Endothelial cell of umbilical vein (primary cell): Measurements from ENCODE around the gene CD248. TPM values are rescaled to one million over a fixed set of nuclear protein-coding genes. Genes with fewer than 3 reads are reported as not detected.

Experiments used
- BruUV-seq: library from RNA; stranded (reverse); fragments of 400-500 nt; replicated peaks from 2 replicates; lab custom pipeline; 2021; lab: Mats Ljungman, UMichigan
- CTCF ChIA-PET: fragments of 300-600, 350-600 bp; sonication (Branson Sonifier 250); formaldehyde crosslinking; loops from one replicate; lab custom pipeline; 2021; ENCODE audit warnings: antibody characterized with exemption, inconsistent platforms; lab: Charles Lee
- POLR2A ChIA-PET: fragments of 300-600, 350-600 bp; sonication (Branson Sonifier 250); formaldehyde crosslinking; loops from one replicate; lab custom pipeline; 2021; ENCODE audit warnings: antibody characterized with exemption, inconsistent platforms; lab: Charles Lee
- DNase-seq: peaks from one replicate; pipeline ENCODE4 v3.0.0-alpha.2; 2011; ENCODE audit warnings: low read depth, low spot score
- FAIRE-seq: peaks from 2 replicates; lab custom pipeline; 2011; peaks lifted over from hg19 to GRCh38; lab: Jason Lieb, UNC
- H2AFZ ChIP-seq: 2 replicates; pipeline ENCODE4 v1.6.0; 2012; ENCODE audit warnings: low read depth, low read length, control low read depth, inconsistent platforms
- H3K27ac ChIP-seq: 2 replicates; pipeline ENCODE4 v1.5.1; 2011; ENCODE audit warnings: low read depth, mild to moderate bottlenecking, control low read depth, low read length, moderate library complexity; ENCODE audit not compliant: insufficient read depth
- H3K27me3 ChIP-seq, 2 experiments: 2 replicates each; pipeline versions ENCODE4 v1.6.0 to v1.6.1; 2011; ENCODE audit warnings: low read length in 2 of 2, mixed read lengths in 1 of 2; ENCODE audit not compliant: control insufficient read depth in 2 of 2, insufficient read depth in 2 of 2
- H3K36me3 ChIP-seq, 2 experiments: 2 replicates in 1 of 2; 3 replicates in 1 of 2; pipeline ENCODE4 v1.5.1; 2011; ENCODE audit warnings: low read length in 2 of 2, mild to moderate bottlenecking in 1 of 2, moderate library complexity in 1 of 2; ENCODE audit not compliant: control insufficient read depth in 2 of 2, insufficient read depth in 2 of 2; ENCODE audit errors: extremely low read depth in 1 of 2
- H3K4me1 ChIP-seq: 3 replicates; pipeline ENCODE4 v1.5.1; 2011; ENCODE audit warnings: mild to moderate bottlenecking, low read length; ENCODE audit not compliant: control insufficient read depth, insufficient read depth; ENCODE audit errors: extremely low read depth
- H3K4me2 ChIP-seq: 2 replicates; pipeline ENCODE4 v1.6.1; 2011; ENCODE audit warnings: low read length, control low read depth, mixed read lengths; ENCODE audit not compliant: insufficient read depth
- H3K4me3 ChIP-seq, 3 experiments: fragments of 200-600 bp in 1 of 3; sonication (generic), shearing (Covaris generic) in 1 of 3; replicated peaks in 1 of 3; 2 replicates each; pipeline ENCODE4 v1.5.1; 2011 to 2016; ENCODE audit warnings: control low read depth in 3 of 3, low read length in 3 of 3, mild to moderate bottlenecking in 2 of 3, inconsistent platforms in 1 of 3, low read depth in 1 of 3, moderate library complexity in 1 of 3; ENCODE audit not compliant: insufficient read depth in 1 of 3
- H3K79me2 ChIP-seq: 2 replicates; pipeline ENCODE4 v1.6.0; 2012; ENCODE audit warnings: low read length, inconsistent platforms; ENCODE audit not compliant: control insufficient read depth, insufficient read depth
- H3K9ac ChIP-seq: replicated peaks from 2 replicates; pipeline ENCODE3; 2011; ENCODE audit warnings: low read length, control low read depth; ENCODE audit not compliant: insufficient read depth; ENCODE audit errors: extremely low read depth
- H3K9me1 ChIP-seq: replicated peaks from 3 replicates; pipeline ENCODE4 v1.6.0; 2011; ENCODE audit warnings: mild to moderate bottlenecking, low read length; ENCODE audit not compliant: control insufficient read depth, insufficient read depth; ENCODE audit errors: extremely low read depth
- H3K9me3 ChIP-seq: replicated peaks from 2 replicates; pipeline ENCODE4 v1.5.1; 2012; ENCODE audit warnings: low read length, inconsistent platforms; ENCODE audit not compliant: control insufficient read depth, insufficient read depth
- H4K20me1 ChIP-seq: replicated peaks from 2 replicates; pipeline ENCODE3; 2011; ENCODE audit warnings: mild to moderate bottlenecking, low read length; ENCODE audit not compliant: control insufficient read depth, insufficient read depth; ENCODE audit errors: extremely low read depth
- EZH2 ChIP-seq: IDR thresholded peaks from 2 replicates; pipeline ENCODE4 v1.6.1; 2012; ENCODE audit warnings: borderline replicate concordance, low read depth, mild to moderate bottlenecking, moderate library complexity, low read length, inconsistent platforms; ENCODE audit not compliant: severe bottlenecking
- FOS ChIP-seq: IDR thresholded peaks from 2 replicates; pipeline ENCODE4 v1.6.1; 2011; ENCODE audit warnings: mild to moderate bottlenecking, low read length, moderate library complexity, borderline replicate concordance; ENCODE audit not compliant: insufficient read depth
- GATA2 ChIP-seq: IDR thresholded peaks from 2 replicates; pipeline ENCODE4 v1.7.0; 2011; ENCODE audit warnings: low read depth, mild to moderate bottlenecking, moderate library complexity, mixed read lengths, low read length; ENCODE audit not compliant: insufficient read length, insufficient read depth
- JUN ChIP-seq: IDR thresholded peaks from 2 replicates; pipeline ENCODE4 v1.6.1; 2011; ENCODE audit warnings: borderline replicate concordance, low read depth; ENCODE audit not compliant: insufficient read length, insufficient read depth
- MYC ChIP-seq: IDR thresholded peaks from one replicate; pipeline ENCODE4 v1.6.1; 2011; ENCODE audit warnings: mild to moderate bottlenecking, low read depth, low read length
- POLR2A ChIP-seq: IDR thresholded peaks from 2 replicates; pipeline ENCODE4 v1.6.1; 2012; ENCODE audit warnings: low read depth, mild to moderate bottlenecking, control low read depth, low read length
- POLR2AphosphoS5 ChIP-seq: IDR thresholded peaks from 2 replicates; pipeline ENCODE4 v1.6.1; 2012; ENCODE audit warnings: low read depth, mild to moderate bottlenecking, control low read depth, low read length, moderate library complexity; ENCODE audit not compliant: insufficient read depth
- dilution Hi-C: fragments of 300-500 bp; cut with MboI; formaldehyde crosslinking; loops from one replicate; pipeline ENCODE4 v1.15.0; 2019; ENCODE audit warnings: low sequenced_read_pairs; ENCODE audit not compliant: extremely low pct_ligation_motif_present
- intact Hi-C: fragments of 100-400 bp; cut with micrococcal nuclease; formaldehyde crosslinking; loops from one replicate; pipeline ENCODE4 v1.10.0; 2022
- polyA plus RNA-seq, 4 experiments: library from polyadenylated mRNA; depleted of rRNA in 3 of 4; stranded (reverse) in 3 of 4; unstranded in 1 of 4; fragments of >200 nt; gene quantifications; 2 replicates each; pipeline versions ENCODE4 v1.2.1 to v1.2.3, GENCODE V29; 2011 to 2012; ENCODE audit warnings: missing spikeins in 1 of 4
- total RNA-seq: library from RNA; stranded (reverse); gene quantifications from 2 replicates; pipeline ENCODE4 v1.2.3, GENCODE V29; 2021
- TF ChIP-seq, protein P1 (sequence below): IDR thresholded peaks from 2 replicates; pipeline ENCODE4 v1.6.1; 2011; ENCODE audit not compliant: insufficient read depth, insufficient read length
- TF ChIP-seq, protein P2 (sequence below), 2 donors: IDR thresholded peaks; 1 replicate in 1 of 2; 2 replicates in 1 of 2; pipeline ENCODE4 v1.5.1; 2011; ENCODE audit warnings: low read length in 2 of 2, mild to moderate bottlenecking in 2 of 2, moderate library complexity in 2 of 2, control low read depth in 1 of 2, inconsistent platforms in 1 of 2, low read depth in 1 of 2; ENCODE audit not compliant: insufficient read depth in 1 of 2; ENCODE audit errors: extremely low read depth in 1 of 2

Gene CD248
- total and polyA plus RNA-seq, 2 donors (not counting 3 experiments of a cell fraction or from before 2014, with no cell fraction given) = 0.10 TPM; not detected in 1

DNA sequence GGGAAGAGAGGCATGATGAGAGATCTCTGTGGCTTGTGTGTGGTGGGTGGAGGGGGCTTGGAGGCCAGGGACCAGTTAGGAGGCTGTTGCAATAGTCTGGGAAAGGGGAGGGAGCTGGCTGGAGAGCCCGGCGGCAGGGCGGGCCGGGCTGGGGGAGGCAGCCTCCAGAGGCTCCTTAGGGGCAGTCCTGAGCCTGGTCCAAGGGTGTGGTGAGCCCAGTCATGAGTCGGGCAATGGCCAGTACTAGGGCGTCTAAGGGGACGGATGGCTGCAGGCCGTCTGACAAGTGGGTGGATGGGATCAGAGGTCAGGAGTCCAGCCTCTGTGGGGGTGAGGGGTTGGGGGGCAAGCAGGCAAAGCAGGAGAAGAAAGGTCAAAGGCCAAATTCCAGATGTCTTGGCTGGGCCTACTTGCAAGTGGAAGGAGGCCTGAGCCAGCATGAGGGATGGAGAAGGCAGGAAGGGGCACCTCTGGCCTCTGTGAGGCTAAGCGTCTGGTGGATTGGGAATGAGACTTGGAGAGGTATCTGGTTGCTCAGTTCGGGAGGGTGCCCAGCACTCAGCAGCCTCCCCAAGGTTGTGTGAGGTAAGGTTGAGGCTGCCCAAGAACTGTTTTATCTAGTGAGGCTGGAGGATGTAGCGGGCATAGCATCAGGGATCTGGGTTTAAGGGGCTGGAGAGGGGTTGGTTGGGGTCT, 6.0 kb upstream of the CD248 start:
- Histone ChIP-seq H3K9me1 (no peaks in the 10 kb centered on the region), H3K79me2 (no peaks in the 10 kb centered on the region), H3K4me2 (no peak overlapping the region), H3K9me3 (no peaks in the 10 kb centered on the region), H3K4me1 (no peaks in the 10 kb centered on the region), H4K20me1 (no peaks in the 10 kb centered on the region), H3K27me3 (peaks cover 2 to 7% of the 10 kb centered on the region in 2 experiments), H3K4me3 (no peak overlapping the region), H3K27ac (no peak overlapping the region), H2AFZ (no peak overlapping the region), H3K36me3 (no peaks in the 10 kb centered on the region), H3K9ac (no peak overlapping the region)
- intact Hi-C loops = no loop called here
- ChIA-PET POLR2A (no interaction called here), CTCF (interaction anchor here (2.0 kb wide), 1 partner anchor 11 kb away, joined by 24 read pairs; no protein-coding TSS in a partner anchor)
- TF ChIP-seq POLR2A (no peak), MYC (no peak), FOS (no peak), GATA2 (no peak), JUN (no peak), EZH2 (no peak), POLR2AphosphoS5 (no peak)
- TF ChIP-seq, protein P1, sequence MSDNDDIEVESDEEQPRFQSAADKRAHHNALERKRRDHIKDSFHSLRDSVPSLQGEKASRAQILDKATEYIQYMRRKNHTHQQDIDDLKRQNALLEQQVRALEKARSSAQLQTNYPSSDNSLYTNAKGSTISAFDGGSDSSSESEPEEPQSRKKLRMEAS = no peak
- TF ChIP-seq, protein P2, sequence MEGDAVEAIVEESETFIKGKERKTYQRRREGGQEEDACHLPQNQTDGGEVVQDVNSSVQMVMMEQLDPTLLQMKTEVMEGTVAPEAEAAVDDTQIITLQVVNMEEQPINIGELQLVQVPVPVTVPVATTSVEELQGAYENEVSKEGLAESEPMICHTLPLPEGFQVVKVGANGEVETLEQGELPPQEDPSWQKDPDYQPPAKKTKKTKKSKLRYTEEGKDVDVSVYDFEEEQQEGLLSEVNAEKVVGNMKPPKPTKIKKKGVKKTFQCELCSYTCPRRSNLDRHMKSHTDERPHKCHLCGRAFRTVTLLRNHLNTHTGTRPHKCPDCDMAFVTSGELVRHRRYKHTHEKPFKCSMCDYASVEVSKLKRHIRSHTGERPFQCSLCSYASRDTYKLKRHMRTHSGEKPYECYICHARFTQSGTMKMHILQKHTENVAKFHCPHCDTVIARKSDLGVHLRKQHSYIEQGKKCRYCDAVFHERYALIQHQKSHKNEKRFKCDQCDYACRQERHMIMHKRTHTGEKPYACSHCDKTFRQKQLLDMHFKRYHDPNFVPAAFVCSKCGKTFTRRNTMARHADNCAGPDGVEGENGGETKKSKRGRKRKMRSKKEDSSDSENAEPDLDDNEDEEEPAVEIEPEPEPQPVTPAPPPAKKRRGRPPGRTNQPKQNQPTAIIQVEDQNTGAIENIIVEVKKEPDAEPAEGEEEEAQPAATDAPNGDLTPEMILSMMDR (IDR thresholded peaks at IDR 0.05; ENCODE audit: extremely low read depth in 1 of 2, insufficient read depth in 1 of 2, low read depth in 1 of 2, low read length in 2 of 2) = no peak
- no peak for DNase-seq
- dilution Hi-C loops = no loop called here
- BruUV-seq = no TSS peak
- no peak for FAIRE-seq
